Body of pancreas (tissue), 4 donors: ENCODE data around the gene ALDH1L2. TPM values are rescaled to one million over a fixed set of nuclear protein-coding genes. Genes with fewer than 3 reads are reported as not detected.

Experiments used
- ATAC-seq: fragments of 150-250 bp; one replicate; pipeline ENCODE4 v1.9.1; 2016
- DNase-seq, 4 donors: peaks; one replicate each; pipeline ENCODE4 v3.0.0-alpha.2; 2019
- H3K27ac ChIP-seq, 4 donors: fragments of 200-600 bp; sonication (generic); 1 replicate in 3 of 4; 2 replicates in 1 of 4; pipeline versions ENCODE4 v1.5.1 to v1.6.1; 2016 to 2019; ENCODE audit warnings: mild to moderate bottlenecking in 1 of 4, mixed read lengths in 1 of 4, moderate library complexity in 1 of 4
- H3K27me3 ChIP-seq, 2 donors: fragments of 200-600 bp; sonication (generic); one replicate each; pipeline ENCODE4 v1.6.0; 2016; ENCODE audit warnings: mild to moderate bottlenecking in 1 of 2
- H3K36me3 ChIP-seq, 2 donors: fragments of 200-600 bp; sonication (generic); replicated peaks in 1 of 2; 2 replicates each; pipeline ENCODE4 v1.5.1; 2016; ENCODE audit warnings: low read depth in 2 of 2; ENCODE audit not compliant: insufficient read depth in 1 of 2
- H3K4me1 ChIP-seq: fragments of 200-600 bp; sonication (generic); one replicate; pipeline ENCODE4 v1.6.0; 2016
- H3K4me3 ChIP-seq, 2 donors: fragments of 200-600 bp; sonication (generic); 1 replicate in 1 of 2; 2 replicates in 1 of 2; pipeline ENCODE4 v1.5.1; 2016 to 2019
- H3K9me3 ChIP-seq, 3 donors: fragments of 200-600 bp; sonication (generic); 1 replicate in 2 of 3; 2 replicates in 1 of 3; pipeline ENCODE4 v1.5.1; 2016
- CTCF ChIP-seq, 7 experiments: fragments of 450-650 bp in 4 of 7; fragments of 200-600 bp in 3 of 7; sonication (generic) in 3 of 7; IDR thresholded peaks; one replicate each; pipeline ENCODE4 v1.5.1; 2016 to 2019; ENCODE audit warnings: antibody characterized with exemption in 7 of 7
- POLR2A ChIP-seq, 3 donors: fragments of 450-650 bp; IDR thresholded peaks; one replicate each; pipeline ENCODE4 v1.6.1; 2016; ENCODE audit warnings: antibody characterized with exemption in 3 of 3, mild to moderate bottlenecking in 2 of 3
- WGBS, 2 donors: methylation state at CpG; one replicate each; pipeline ENCODE4 v1.1.5; 2017; 5-methylcytosine and 5-hydroxymethylcytosine counted together
- intact Hi-C: fragments of 100-400 bp; cut with DNase I; formaldehyde crosslinking; loops from one replicate; pipeline ENCODE4 v1.15.1; 2023
- total RNA-seq, 2 donors: library from RNA; depleted of rRNA; stranded (reverse); fragments of >200 nt; gene quantifications; one replicate each; pipeline ENCODE4 v1.1.0, GENCODE V29; 2016

The ALDH1L2 gene
- total RNA-seq, 2 donors from 2014 or later: 31.1 to 71.2 TPM

DNA sequence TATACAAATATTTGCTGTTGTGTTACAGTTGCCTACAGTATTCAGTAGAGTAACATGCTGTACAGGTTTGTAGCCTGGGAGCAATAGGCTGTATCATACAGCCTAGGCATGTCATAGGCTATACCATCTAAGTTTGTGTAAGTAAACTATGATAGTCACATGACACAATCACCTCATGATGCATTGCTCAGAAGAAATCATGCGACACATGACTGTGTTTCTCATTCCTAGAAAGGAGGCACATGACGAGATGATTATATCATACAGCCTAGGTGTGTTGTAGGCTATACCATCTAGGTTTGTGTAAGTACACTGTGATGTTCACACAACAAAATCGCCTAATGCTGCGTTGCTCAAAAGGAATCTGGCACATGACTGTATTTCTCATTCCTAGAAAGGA lies 66.2 kb downstream of the ALDH1L2 start:
- no peak for ATAC-seq
- no peaks in the 10 kb centered on the region for H3K27me3 ChIP-seq
- H3K4me1 ChIP-seq: peaks cover 11% of the 10 kb centered on the region
- DNase-seq: no peak
- TF ChIP-seq POLR2A (IDR thresholded peaks at IDR 0.05) (no peak), CTCF (IDR thresholded peaks at IDR 0.05) (no peak)
- H3K27ac ChIP-seq: no peak overlapping the region
- H3K9me3 ChIP-seq: no peaks in the 10 kb centered on the region
- intact Hi-C loops: no loop called here
- 90 to 98% methylated on average over 4 of the region's 4 CpGs for WGBS, 2 donors
- H3K36me3 ChIP-seq: peaks cover 0 to 6% of the 10 kb centered on the region in 2 donors
- no peak overlapping the region for H3K4me3 ChIP-seq

DNA sequence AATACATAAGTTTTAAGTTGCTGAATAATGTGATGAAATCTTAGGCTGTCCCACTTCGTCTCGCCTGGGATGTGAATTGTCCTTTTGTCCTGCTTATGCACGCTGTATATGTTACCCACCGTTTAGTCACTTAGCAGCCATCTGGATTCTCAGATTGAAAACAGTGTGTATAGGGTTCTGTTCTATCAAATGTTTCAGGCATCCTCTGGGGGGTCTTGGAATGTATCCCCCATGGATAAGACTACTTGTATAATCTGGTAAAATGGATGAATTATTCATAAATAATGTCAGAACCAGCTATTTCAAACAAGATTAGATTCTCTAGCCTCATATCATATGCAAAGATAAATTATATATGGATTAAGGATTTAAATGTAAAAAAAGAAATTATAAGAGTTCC lies 68.7 kb downstream of the ALDH1L2 start:
- no peaks in the 10 kb centered on the region for H3K9me3 ChIP-seq
- no peak for DNase-seq
- no peak overlapping the region for H3K27ac ChIP-seq
- no peak overlapping the region for H3K4me3 ChIP-seq
- TF ChIP-seq CTCF (IDR thresholded peaks at IDR 0.05): no peak
- no peak for TF ChIP-seq POLR2A (IDR thresholded peaks at IDR 0.05)
- WGBS, 2 donors: 95 to 97% methylated on average over 4 of the region's 4 CpGs
- intact Hi-C loops: no loop called here
- H3K36me3 ChIP-seq: peaks cover 6 to 9% of the 10 kb centered on the region in 2 donors
- H3K27me3 ChIP-seq: no peaks in the 10 kb centered on the region
- ATAC-seq: no peak
- peaks cover 7% of the 10 kb centered on the region for H3K4me1 ChIP-seq

- Histone ChIP-seq H3K4me1 (no peaks in the 10 kb centered on the region), H3K36me3 (peaks cover 6 to 9% of the 10 kb centered on the region in 2 donors), H3K9me3 (no peaks in the 10 kb centered on the region), H3K27me3 (no peaks in the 10 kb centered on the region), H3K27ac (no peak overlapping the region), H3K4me3 (no peak overlapping the region)
- TF ChIP-seq CTCF (IDR thresholded peaks at IDR 0.05) (no peak), POLR2A (IDR thresholded peaks at IDR 0.05) (no peak)
- no peak for DNase-seq
- no peak for ATAC-seq
- intact Hi-C loops: no loop called here
- 88 to 96% methylated on average over 2 of the region's 2 CpGs for WGBS, 2 donors
Observed at GRCh38 chr12:105014603-105015002, 69.7 kb downstream of the ALDH1L2 start.

- H3K27me3 ChIP-seq: no peaks in the 10 kb centered on the region
- whole genome bisulfite sequencing, 2 donors: 93 to 95% methylated on average over 9 of the region's 9 CpGs
- H3K9me3 ChIP-seq: no peaks in the 10 kb centered on the region
- no peak overlapping the region for H3K27ac ChIP-seq
- intact Hi-C loops: no loop called here
- TF ChIP-seq CTCF (IDR thresholded peaks at IDR 0.05) (no peak), POLR2A (IDR thresholded peaks at IDR 0.05) (no peak)
- H3K4me3 ChIP-seq: no peak overlapping the region
- H3K36me3 ChIP-seq: peaks cover 6 to 9% of the 10 kb centered on the region in 2 donors
- no peaks in the 10 kb centered on the region for H3K4me1 ChIP-seq
- DNase-seq: no peak
- no peak for ATAC-seq
Observed at GRCh38 chr12:105013892-105014291, 70.4 kb downstream of the ALDH1L2 start.

DNA sequence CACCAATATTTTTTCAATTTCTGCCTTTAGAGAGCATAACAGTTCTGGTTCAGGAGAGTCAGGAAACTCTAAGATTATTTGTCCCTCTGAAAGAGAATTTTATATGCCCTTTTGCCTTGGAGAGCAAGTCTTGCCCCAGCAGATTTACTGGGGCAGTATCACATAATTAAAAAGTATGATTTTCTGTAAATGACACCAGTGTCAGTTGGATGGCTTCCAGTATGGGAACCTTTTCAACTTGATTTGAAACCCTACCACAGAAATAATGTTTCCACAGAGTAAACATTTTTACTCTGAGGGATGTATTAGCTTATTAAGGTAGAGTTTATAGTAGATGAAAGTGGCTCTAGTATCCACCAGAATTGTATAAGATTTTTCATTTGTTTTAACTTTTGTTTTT lies 82.8 kb downstream of the ALDH1L2 start:
- H3K9me3 ChIP-seq: no peaks in the 10 kb centered on the region
- peaks cover 0 to 2% of the 10 kb centered on the region in 2 donors for H3K36me3 ChIP-seq
- no peak overlapping the region for H3K27ac ChIP-seq
- peaks cover 19% of the 10 kb centered on the region for H3K4me1 ChIP-seq
- H3K4me3 ChIP-seq: no peak overlapping the region
- TF ChIP-seq CTCF (IDR thresholded peaks at IDR 0.05): no peak
- no peak for TF ChIP-seq POLR2A (IDR thresholded peaks at IDR 0.05)
- no peak for ATAC-seq
- H3K27me3 ChIP-seq: no peaks in the 10 kb centered on the region
- intact Hi-C loops: no loop called here
- DNase-seq: no peak
